Activated gamma-delta T cell treated with Interleukin-2 at 50 U/mL for 16 hours (primary cell): ENCODE results near the gene ASMT.
"Not testable (repeated sequence)": the region's sequence is repeated elsewhere in the genome, so short reads cannot be mapped to it uniquely, and the experiment has no call there.

Experiments
- DNase-seq: peaks from one replicate; pipeline ENCODE4 v3.0.0-alpha.2; 2020

ASMT gene

DNA sequence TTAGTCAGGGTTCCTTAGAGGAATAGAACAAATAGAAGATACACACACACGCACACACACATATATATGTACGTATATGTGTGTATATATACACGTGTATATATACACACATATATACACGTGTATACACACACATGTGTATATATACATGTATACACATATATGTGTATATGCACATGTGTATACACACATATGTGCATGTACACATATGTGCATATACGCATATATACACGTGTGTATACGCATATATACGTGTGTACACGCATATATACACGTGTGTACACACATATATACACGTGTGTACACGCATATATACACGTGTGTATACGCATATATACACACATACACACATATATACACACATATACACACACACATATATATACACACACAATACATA is 41.5 kb downstream of the ASMT start:
- DNase-seq = no peak

- peak; percentile 57 for DNase-seq
Observed at GRCh38 chrX:1657367-1658070, 42.7 kb downstream of the ASMT start.

DNA sequence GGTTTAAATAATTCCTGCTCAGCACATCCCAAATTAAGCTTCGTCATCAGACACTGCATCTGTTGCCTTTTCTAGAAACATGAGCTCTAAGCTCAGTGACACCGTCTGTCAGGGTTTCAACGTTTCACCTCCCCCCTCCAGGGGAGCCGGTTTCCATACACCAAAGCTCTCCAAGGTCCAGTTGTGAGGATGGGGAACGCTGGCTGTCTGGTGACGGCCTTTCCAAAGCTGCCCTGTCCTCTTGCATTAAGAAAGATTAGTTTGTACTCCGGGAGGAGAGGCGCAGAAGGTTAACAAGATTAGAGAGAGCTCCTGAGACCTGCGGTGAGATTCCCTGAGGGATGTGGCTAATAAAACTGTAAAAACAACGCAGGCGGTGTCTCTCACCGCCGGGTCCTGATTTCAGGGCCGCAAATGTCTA is 43.2 kb downstream of the ASMT start:
- no peak for DNase-seq

GRCh38 chrX:1659664-1660461 is 45.0 kb downstream of the ASMT start:
- DNase-seq = no peak

DNA sequence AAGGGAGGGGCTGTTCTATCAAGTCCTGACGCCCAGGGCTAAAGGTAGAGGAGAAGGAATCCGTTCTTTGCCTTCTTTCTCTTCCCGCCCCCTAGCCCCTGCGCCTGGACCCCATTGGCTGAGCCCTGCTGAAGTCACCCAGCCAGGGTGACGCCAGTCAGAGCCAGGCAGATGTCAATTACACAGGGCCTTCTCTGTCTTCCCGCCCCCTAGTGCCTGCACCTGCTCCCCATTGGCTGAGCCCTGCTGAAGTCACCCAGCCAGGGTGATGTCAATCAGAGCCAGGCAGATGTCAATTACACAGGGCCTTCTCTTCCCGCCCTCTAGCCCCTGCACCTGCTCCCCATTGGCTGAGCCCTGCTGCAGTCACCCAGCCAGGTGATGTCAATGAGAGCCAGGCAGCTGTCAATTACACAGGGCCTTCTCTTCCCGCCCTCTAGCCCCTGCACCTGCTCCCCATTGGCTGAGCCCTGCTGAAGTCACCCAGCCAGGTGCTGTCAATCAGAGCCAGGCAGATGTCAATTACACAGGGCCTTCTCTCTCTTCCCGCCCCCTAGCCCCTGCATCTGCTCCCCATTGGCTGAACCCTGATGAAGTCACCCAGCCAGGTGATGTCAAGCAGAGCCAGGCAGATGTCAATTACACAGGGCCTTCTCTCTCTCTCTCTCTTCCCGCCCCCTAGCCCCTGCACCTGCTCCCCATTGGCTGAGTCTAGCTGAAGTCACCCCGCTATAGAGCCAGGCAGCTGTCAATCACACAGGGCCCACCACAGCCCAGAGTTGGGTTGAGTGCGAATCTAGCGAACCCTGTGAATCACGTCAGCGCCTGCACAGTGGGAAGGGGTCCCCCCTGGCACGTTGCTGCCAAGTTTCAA is 46.4 kb downstream of the ASMT start:
- peak; percentile 57 for DNase-seq

DNA sequence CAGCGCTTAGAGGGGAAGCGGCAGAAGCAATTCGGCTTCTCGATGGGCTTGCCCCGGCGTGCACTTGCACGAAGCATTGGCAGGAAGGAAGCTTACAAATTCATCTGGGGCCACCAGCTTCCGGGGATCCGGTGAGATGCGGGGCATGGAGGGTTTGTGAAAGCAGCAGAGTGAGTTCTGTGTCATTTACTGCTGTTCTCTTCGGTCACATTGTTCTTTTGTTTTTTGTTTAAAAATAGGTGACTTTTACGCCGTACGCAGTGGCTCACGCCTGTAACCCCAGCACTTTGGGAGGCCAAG is 47.0 kb downstream of the ASMT start:
- DNase-seq = no peak

GRCh38 chrX:1667566-1667965 is 52.7 kb downstream of the ASMT start:
- DNase-seq = no peak

DNA sequence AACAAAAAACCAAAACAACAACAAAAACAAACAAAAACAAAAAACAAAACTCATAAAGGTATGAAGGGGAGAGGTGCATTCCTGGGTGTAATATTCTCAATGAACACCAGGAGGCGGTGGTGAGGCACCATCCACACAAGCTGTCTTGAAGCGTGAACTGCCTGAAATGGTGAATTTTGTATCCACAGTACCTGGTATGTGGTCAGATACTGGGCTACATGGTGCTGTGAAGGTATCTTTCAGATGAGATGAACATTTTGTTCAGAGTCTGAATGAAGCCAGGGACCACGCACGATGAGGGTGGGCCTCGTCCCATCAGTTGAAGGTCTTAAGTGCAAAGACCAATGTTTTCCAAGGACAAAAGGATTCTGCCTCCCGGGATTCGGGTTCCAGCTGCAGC is 58.5 kb downstream of the ASMT start:
- DNase-seq = no peak

DNA sequence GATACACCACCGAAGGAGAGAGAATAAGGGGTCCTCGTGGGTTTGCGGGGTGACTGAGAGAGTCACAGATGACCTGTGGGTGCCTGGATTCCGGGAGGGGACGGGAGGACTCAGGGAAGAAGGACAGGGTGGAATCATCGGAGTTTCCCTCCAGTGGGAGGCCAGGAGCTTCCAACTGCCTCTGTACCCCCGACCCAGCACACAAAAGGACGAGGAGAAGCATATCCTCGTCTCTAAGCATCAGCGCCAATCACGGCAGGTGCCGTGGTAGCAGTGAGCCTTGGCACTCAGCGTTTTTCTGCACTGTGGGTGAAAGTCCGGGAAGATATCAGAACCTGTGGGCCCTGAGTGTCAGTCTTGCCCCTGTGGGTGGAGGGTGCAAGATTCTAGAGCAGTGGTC is 62.0 kb downstream of the ASMT start:
- no peak for DNase-seq

- no peak for DNase-seq
Observed at GRCh38 chrX:1679238-1679637, 64.4 kb downstream of the ASMT start.

GRCh38 chrX:1681439-1681838 is 66.6 kb downstream of the ASMT start:
- no peak for DNase-seq

- not testable (repeated sequence) for DNase-seq
Observed at GRCh38 chrX:1681856-1682255, 67.0 kb downstream of the ASMT start.

DNA sequence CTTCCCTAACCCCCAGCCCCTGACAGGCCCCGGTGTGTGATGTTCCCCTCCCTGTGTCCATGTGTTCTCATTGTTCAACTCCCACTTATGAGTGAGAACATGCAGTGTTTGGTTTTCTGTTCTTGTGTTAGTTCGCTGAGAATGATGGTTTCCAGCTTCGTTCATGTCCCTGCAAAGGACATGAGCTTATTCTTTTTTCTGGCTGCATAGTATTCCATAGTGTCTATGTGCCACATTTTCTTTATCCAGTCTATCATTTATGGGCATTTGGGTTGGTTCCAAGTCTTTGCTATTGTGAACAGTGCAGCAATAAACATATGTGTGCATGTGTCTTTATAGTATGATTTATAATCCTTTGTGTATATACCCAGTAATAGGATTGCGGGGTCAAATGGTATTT is 67.6 kb downstream of the ASMT start:
- DNase-seq = not testable (repeated sequence)

DNA sequence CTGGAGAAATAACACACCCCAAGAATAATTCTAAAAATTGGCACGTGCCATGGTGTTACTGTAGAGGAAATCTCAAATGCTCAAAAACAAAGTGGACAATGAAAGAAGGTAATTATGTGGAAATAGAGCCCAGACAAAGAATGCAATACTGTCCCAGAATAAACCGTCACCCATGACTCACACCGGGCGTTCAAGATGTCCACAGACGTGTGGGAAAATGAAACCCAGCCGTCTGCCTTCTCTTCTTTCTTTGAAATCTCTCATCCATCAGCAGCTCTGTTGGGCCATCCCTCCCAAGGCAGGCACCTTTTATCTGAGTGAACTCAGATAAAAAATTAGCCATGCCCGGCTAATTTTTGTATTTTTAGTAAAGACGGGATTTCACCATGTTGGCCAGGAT is 70.0 kb downstream of the ASMT start:
- DNase-seq = not testable (repeated sequence)

- DNase-seq = not testable (repeated sequence)
Observed at GRCh38 chrX:1685444-1685880, 70.6 kb downstream of the ASMT start.

GRCh38 chrX:1686642-1687041 is 71.8 kb downstream of the ASMT start:
- DNase-seq = no peak
